ENCODE results near the gene LRCH1. TPM values are rescaled to one million over a fixed set of nuclear protein-coding genes. Genes with fewer than 3 reads are reported as not detected.

LRCH1 gene
- total and polyA plus RNA-seq, 2 of the 4 experiments (the other 2 are of a cell fraction): 7.0 to 8.8 TPM

DNA sequence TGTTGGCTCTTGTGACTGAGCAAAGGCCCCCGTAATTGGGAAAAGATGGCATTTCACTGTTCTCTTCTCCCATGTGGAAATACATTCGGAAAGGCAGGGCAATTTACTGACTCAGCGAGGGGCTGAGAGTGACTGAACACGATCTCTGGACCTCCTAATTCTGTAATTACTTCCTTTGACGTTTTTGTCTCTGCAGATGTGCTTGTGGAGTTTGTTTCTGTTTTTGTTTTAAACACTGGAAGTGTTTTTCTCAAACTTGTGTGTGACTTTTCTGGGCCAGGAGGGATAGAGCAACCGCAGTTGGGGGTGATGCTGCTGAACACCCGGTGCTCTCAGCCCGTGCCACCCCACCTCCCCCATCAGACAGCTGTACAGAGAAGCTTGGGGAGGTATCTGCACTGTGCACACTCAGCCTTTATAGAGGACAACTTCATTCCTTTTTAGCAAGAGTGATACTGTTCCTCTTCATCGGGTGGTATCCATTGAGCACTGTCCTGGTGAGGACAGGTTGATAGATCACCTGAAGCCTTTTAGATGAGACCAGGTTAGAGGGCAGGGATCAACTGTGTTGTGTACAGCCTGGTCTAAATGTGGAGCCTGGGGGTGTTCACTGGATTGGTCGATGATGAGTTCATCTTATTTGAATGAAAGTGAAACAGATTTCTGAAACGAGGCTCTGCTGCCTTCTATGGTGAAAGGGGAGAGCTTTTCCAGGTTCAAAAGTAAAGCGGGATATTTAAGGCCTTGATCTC is 126.6 kb downstream of the LRCH1 start:
- DNase-seq (peak; percentile 70), ATAC-seq (ENCODE audit: low read depth) (peak; percentile 78)
- Histone ChIP-seq H3K36me3 (ENCODE audit: control insufficient read depth, insufficient read depth, low read length) (no peaks in the 10 kb centered on the region), H2BK5ac (ENCODE audit: low read depth, low read length, poor library complexity, severe bottlenecking) (peak overlapping the region; percentile 48), H4K20me1 (ENCODE audit: insufficient read depth, low read length) (peaks cover 8% of the 10 kb centered on the region; the same call in 1 of the 2 replicates), H3K23ac (ENCODE audit: low read depth, low read length) (peak overlapping the region; percentile 79; the same call in 1 of the 2 replicates), H3K27me3 (ENCODE audit: control insufficient read depth, insufficient read depth, low read length) (no peaks in the 10 kb centered on the region), H3K56ac (ENCODE audit: extremely low read depth, insufficient read depth, low read length) (peak overlapping the region; percentile 17; the same call in 1 of the 2 replicates), H3K9ac (ENCODE audit: low read depth, low read length) (peak overlapping the region; percentile 50), H2BK120ac (ENCODE audit: low read depth, low read length) (peak overlapping the region; percentile 66; the same call in 1 of the 2 replicates), H2BK15ac (ENCODE audit: low read depth, low read length) (peak overlapping the region; percentile 69; the same call in 1 of the 3 replicates), H3K4me3 (ENCODE audit: insufficient read depth, low read depth, low read length) (peak overlapping the region; percentile 42; the same call in 1 of the 2 replicates), H2BK20ac (ENCODE audit: low read depth, low read length) (peak overlapping the region; percentile 40; the same call in 1 of the 2 replicates), H3K18ac (ENCODE audit: low read depth, low read length) (peak overlapping the region; percentile 85), H3K4ac (ENCODE audit: low read depth, low read length) (peak overlapping the region; percentile 58; the same call in 1 of the 2 replicates), H3K4me1 (ENCODE audit: control insufficient read depth, insufficient read depth, low read length) (peaks cover 9% of the 10 kb centered on the region), H2AFZ (replicated peaks; ENCODE audit: low read length, poor library complexity) (peak overlapping the region; percentile 72), H3K27ac (ENCODE audit: insufficient read depth, low read length) (peak overlapping the region; percentile 46; the same call in 1 of the 2 replicates), H3K79me1 (ENCODE audit: low read depth in 1 of 2, low read length in 2 of 2) (peaks cover 33 to 58% of the 10 kb centered on the region in 2 experiments), H3K9me1 (ENCODE audit: insufficient read depth, low read length) (peaks cover 10% of the 10 kb centered on the region), H4K91ac (ENCODE audit: insufficient read depth, low read depth, low read length) (peak overlapping the region; percentile 43; the same call in 1 of the 2 replicates), H3K9me3 (ENCODE audit: control insufficient read depth, insufficient read depth, low read length) (no peaks in the 10 kb centered on the region), H2AK9ac (replicated peaks; ENCODE audit: low read depth, low read length, poor library complexity) (peak overlapping the region; percentile 16), H3K14ac (replicated peaks; ENCODE audit: low read depth, low read length) (peak overlapping the region; percentile 84), H2AK5ac (ENCODE audit: low read depth, low read length) (peak overlapping the region; percentile 86), H4K5ac (ENCODE audit: low read depth, low read length) (peak overlapping the region; percentile 74; the same call in 1 of the 2 replicates), H4K8ac (ENCODE audit: low read depth in 2 of 2, low read length in 2 of 2) (peak overlapping the region in 1 of 2 experiments; percentile 82; a peak in 2 of 4 replicates), H3K4me2 (ENCODE audit: low read depth, low read length) (peak overlapping the region; percentile 99)
- no CpG with 5 or more reads among the region's 12 CpGs for WGBS, 2 experiments (ENCODE audit: extremely low coverage in 2 of 2, insufficient read length in 1 of 2)
- CTCF ChIA-PET: interaction anchor here (1.0 kb wide), 1 partner anchor 57 kb away, joined by 4 read pairs; no protein-coding TSS in a partner anchor
- BruUV-seq (replicated peaks): no TSS peak
- in situ Hi-C loops (cut with MboI; ENCODE audit: low sequenced_read_pairs): loop anchor here (10.0 kb wide), 1 partner anchor 125 kb away; the partner anchor contains the start of gene LRCH1
- TF ChIP-seq FOS (IDR thresholded peaks at IDR 0.05; ENCODE audit: low read depth, low read length): no peak
- no peak for TF ChIP-seq SMC3 (IDR thresholded peaks at IDR 0.05; ENCODE audit: low read depth, low read length)
- TF ChIP-seq, protein P1, sequence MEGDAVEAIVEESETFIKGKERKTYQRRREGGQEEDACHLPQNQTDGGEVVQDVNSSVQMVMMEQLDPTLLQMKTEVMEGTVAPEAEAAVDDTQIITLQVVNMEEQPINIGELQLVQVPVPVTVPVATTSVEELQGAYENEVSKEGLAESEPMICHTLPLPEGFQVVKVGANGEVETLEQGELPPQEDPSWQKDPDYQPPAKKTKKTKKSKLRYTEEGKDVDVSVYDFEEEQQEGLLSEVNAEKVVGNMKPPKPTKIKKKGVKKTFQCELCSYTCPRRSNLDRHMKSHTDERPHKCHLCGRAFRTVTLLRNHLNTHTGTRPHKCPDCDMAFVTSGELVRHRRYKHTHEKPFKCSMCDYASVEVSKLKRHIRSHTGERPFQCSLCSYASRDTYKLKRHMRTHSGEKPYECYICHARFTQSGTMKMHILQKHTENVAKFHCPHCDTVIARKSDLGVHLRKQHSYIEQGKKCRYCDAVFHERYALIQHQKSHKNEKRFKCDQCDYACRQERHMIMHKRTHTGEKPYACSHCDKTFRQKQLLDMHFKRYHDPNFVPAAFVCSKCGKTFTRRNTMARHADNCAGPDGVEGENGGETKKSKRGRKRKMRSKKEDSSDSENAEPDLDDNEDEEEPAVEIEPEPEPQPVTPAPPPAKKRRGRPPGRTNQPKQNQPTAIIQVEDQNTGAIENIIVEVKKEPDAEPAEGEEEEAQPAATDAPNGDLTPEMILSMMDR (conservative IDR thresholded peaks at IDR 0.05; ENCODE audit: low read depth, low read length): peak; percentile 24
- peak; percentile 12; the same call in 1 of the 2 replicates for TF ChIP-seq BHLHE40 (IDR thresholded peaks at IDR 0.05; ENCODE audit: low read depth, low read length)
- POLR2A ChIA-PET (ENCODE audit: unreplicated experiment): no interaction called here
- intact Hi-C loops (cut with micrococcal nuclease): loop anchor here (5.0 kb wide), 2 partner anchors 62 to 127 kb away; partner anchors contain the start of gene LRCH1
- dilution Hi-C loops (cut with HindIII; ENCODE audit: low sequenced_read_pairs, unreplicated experiment): no loop called here
